HG02840 (cell line): ENCODE results near the gene FUNDC1.
"Not testable (repeated sequence)": the region's sequence is repeated elsewhere in the genome, so short reads cannot be mapped to it uniquely, and the experiment has no call there.

Experiments
- ATAC-seq: cut with Tn5 transposase; IDR thresholded peaks from one replicate; pipeline ENCODE4 v1.9.1; 2021; ENCODE audit warnings: mild to moderate bottlenecking, moderate library complexity, moderate number of reproducible peaks; ENCODE audit not compliant: unreplicated experiment, low FRiP score

The FUNDC1 gene

DNA sequence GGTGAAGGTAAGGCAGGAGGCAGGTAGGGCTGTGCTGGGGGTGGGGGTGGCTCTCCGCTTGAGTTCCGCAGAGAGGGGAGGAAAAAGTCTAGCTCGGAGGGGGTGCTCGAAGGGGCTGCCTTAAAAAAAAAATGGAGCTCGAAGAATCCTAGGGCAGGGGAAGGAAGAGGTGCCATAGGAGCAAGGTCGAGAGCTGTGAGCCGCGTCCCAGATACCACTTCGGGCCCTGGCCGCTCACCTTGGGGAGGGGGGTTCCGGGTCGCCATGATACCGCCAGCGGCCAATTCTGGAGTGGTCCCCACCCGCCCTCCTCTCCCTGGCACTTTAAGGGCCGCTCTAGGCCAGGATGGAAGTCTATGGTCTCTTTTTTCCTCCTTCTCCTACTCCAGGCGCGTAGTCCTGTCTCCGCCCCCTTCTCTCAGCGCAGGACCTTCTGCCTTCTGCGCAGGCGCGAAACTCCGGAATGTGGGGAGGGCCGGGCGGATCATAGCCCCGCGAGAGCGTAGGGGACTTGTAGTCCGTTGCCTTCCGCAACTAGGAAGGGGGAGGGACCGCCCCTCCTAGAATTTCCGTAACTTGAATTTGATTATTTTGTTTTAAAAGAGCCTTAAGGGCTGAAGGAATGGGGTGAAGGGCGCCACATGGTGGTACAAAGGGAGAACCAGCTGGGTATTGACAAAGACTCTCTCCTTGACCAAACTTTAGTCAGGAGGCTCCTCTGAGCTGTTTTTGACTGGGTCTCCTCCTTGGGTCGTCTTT is at the start of gene FUNDC1:
Gene FUNDC1 (minus strand): TSS at position 293 of the 759 bp plus-strand sequence. CDS start 27 bp downstream, at position 266.
- peak; percentile 98 for ATAC-seq

DNA sequence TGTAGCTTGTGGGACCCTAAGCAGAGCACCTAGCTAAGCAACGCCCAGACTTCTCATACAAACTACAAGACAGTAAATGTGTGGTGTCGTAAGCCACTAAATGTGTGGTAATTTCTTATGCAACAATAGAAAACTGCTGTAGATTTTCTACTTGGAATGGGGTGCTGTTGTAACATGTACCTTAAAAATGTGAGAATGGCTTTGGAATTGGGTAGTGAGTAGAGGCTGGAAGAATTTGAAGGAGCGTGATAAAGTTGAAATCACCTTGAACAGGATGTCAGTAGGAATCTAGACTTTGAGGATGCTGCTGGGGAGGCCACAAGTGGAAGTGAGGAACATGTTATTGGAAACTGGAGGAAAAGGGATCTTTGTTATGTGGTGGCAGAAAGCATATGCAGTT is 43.2 kb upstream of the FUNDC1 start:
- ATAC-seq, result no peak

DNA sequence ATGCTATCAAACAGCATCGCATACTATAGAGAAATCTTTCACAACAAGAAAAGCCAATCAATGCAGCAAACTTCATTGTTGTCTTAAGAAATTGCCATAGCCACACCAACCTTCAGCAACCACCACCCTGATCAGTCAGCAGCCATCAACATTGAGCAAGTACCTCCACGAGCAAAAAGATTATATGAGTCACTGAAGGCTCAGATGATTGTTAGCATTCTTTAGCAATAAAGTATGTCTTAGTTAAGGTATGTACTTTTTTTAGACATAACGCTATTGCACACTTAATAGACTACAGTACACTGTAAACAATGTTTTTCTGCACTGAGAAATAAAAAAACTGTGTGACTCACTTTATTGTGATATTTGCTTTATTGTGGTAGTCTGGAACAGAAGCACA is 37.8 kb upstream of the FUNDC1 start:
- ATAC-seq, result no peak

DNA sequence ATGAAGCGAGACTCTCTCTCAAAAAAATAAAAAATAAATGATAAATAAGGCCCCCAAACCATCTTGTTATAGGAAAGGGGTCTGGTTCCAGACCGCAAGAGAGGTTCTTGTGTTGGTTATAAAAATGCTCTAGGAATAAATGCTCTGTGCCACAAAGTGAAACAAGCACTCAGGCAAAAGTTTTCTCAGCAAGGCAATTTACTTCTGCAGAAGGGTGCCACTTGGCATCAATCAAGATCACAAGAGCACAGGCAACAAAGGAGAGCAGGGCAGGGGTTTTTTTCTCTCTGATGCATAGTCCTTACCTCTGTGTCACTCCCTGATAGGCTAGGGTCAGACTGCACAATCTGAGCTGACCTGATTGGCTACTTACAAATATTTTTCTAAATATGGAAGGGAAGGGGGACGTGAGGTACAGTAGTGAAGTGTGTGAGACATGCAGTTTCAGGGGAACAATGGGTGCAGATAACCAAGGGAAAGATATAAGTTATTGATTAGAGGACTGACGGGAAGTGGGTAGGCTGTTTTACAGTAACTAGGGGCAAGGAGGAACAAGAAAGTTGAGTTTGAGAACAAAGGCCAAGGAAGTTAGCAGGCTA is 29.8 kb upstream of the FUNDC1 start:
- ATAC-seq, result no peak

- ATAC-seq, result no peak
Measured at GRCh38 chrX:44570522-44570921, 27.9 kb upstream of the FUNDC1 start.

DNA sequence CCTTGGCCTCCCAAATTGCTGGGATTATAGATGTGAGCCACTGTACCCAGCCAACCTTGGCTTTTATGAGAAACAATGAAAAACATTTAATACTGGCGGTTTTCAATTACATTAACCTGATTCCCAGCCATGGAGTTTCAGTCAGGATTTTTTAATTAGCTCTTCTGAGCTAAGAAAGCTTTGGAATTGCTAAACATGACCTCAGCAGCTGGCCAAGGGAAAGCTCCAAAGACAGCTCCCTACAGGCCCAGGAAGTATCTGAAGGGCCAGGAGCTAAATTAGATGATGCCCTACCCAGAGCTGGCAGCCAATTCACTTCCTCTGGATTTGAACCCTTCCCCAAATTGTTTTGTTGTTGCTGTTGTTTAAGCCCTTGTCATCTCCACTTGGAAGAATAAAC is 26.5 kb upstream of the FUNDC1 start:
- ATAC-seq, result no peak

- ATAC-seq, result no peak
Measured at GRCh38 chrX:44568196-44568595, 25.5 kb upstream of the FUNDC1 start.

DNA sequence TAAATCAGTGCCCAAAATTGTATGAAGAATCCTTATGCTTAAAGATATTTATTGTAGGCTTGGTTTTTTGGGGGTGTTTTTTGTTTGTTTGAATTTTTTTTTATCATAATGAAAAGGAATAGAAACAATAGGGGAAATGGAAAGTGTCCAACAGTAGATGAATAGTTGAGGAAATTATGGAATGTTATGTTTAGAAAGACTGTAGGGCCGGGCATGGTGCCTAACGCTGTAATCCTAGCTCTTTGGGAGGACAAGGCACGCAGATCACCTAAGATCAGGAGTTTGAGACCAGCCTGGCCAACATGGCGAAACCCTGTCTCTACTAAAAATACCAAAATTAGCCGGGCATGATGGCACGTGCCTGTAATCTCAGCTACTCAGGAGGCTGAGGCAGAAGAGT is 19.2 kb upstream of the FUNDC1 start:
- ATAC-seq, result not testable (repeated sequence)

GRCh38 chrX:44550563-44550962 is 7.9 kb upstream of the FUNDC1 start:
- no peak for ATAC-seq

DNA sequence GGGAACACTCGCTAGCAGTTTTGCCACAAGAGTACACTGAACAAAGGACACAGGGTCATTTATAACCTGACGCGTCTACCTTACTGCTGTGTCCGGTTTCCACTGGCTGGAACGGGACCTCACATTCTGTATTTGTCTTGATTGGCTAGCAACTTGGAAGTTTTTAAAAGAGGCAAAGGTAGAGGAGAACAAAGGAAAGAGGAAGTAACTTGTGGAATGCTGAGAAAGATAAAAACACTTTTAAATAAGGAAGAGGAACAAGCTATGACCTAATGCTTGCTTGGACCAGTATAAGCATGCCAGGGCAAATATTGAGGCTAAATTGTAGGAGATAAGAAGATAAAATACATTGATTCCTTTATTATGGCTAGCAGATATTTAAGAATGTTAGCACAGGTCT is 2.8 kb upstream of the FUNDC1 start:
- not testable (repeated sequence) for ATAC-seq

GRCh38 chrX:44544036-44544435 is 1.4 kb upstream of the FUNDC1 start:
- ATAC-seq, result no peak

- no peak for ATAC-seq
Measured at GRCh38 chrX:44536198-44536597, 6.5 kb downstream of the FUNDC1 start.

DNA sequence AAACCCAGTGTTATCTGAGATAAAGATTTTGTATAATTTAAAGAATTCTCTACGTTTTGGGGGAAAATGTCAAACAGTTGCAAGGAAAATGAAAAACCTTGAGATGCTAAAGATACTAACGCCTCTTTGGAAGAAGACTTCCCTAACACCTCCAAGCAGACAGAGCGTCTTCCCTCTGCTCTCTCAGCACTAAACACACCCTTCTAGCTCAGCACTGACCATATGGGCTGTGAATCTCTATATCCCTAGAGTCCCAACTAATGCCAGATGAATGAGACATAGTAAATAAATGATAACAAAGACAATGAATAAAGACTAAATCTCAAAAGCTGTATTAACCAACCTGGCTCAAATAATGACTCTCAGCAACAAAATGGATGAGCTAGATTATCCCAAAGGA is 13.3 kb downstream of the FUNDC1 start:
- ATAC-seq, result no peak

DNA sequence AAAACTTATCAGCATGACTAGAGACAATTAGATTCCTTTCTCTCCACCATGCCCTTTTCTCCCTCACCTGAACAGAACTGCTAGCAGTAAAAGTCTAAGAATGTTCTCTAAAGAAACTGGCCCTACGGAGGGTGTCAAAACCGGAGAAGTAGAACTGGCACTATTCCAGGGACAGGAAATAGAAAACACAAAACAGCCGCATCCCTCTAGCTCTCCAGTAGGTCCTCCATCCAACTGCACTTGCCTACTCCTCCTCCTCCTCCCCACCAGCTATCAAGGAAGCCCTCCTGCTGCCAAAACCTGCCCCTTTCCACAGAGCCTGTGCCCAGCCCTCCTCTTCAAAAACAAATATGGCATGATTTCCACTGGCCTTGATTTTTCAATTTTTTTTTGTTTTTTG is 28.4 kb downstream of the FUNDC1 start:
- no peak for ATAC-seq

DNA sequence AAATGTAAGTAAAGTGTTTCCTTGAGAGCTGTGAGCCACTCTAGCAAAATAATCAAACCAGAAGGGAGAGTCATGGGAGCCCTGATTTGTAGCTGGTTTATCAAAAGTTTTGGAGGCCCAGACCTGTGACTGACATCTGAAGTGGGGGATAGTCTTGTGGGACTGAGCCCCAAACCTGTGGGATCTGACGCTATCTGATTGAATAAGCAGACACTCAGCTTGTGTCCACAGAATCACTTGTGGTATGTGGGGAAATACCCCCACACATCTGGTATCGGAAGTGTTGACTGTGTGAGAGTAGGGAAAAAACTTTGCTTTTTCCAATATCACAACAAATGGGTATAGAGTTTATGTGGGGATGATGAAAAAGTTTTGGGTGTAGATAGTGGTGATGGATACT is 35.4 kb downstream of the FUNDC1 start:
- ATAC-seq, result no peak

GRCh38 chrX:44506678-44507077 is 36.0 kb downstream of the FUNDC1 start:
- no peak for ATAC-seq

DNA sequence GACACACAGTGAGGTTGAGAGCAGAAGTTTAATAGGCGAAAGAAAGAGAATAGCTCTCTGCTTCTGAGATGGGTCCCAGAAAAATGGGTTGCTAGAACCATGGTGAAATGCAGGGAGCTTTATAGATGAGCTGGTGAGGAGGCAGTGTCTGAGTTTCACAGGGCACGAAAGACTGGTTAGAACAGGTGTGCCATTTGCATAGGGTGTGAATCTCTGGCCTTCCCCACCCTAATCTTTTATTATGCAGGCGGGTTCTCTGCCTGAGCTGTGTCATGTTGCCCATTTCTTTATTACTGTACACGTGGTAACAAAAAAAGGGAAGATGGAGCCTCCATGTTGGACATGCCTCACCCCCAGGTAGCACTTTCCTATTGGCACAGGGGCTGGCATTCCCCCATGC is 39.1 kb downstream of the FUNDC1 start:
- no peak for ATAC-seq

DNA sequence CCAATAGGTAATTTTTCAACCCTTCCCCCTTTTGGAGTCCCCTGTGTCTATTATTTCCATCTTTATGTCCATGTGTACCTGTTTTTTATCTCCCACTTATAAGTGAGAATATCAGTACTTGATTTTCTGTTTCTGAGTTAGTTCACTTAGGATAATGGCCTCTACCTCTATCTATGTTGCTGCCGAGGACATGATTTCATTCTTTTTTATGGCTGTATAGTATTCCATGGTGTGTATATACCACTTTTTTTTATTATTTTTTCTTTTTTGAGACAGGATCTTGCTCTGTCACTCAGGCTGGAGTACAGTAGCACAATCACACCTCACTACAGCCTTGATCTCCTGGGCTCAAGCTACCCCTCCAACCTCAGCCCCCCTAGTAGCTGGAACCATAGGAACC is 47.6 kb downstream of the FUNDC1 start:
- no peak for ATAC-seq

GRCh38 chrX:44494357-44494756 is 48.3 kb downstream of the FUNDC1 start:
- no peak for ATAC-seq

DNA sequence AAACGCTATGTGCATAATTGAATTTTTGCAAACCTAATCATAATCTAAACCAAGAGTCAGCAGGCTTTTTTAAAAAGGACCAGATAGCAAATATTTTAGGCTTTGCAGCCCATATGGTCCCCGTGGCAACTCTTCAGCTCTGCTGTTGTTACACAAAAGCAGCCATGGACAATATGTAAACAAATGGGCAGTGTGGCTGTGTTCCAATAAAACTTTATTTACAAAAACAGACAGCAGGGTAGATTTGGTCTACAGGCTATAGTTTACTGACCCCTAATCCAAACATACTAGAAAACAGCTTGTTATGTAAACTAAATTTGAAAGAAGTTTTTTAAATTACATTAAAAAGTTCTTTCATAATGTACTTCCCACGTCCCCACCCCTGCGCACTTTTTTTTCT is 53.1 kb downstream of the FUNDC1 start:
- no peak for ATAC-seq

DNA sequence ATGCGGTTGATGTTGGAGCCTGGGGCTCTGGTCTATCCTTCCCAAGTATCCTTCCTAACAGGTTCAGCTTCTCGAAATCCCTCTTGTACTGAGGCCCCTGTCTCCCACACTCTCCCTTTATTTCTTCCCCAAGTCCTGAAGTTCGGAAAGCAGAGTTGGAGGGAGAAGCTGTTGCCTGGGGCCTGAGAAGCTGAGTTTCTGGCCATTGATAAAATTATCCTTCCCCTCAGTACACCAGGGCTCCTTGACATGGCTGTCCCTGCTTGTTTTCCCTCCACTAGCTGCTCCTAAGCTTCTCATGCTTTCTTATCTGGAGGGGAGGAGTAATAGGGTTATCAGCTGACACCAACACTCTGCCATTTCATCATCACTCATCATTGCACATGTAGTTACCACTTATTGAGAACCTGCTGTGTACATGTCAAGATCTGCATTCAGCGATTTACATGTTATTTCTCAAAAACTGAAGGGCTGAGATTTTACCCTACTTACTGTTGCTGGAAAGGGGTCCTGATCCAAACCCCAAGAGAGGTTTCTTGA is 58.0 kb downstream of the FUNDC1 start:
- no peak for ATAC-seq
